AG09309 (cell line): Measurements from ENCODE around the gene RIT2.

Experiments used
- DNase-seq: peaks from one replicate; pipeline ENCODE4 v3.0.0-alpha.2; 2010; ENCODE audit warnings: low read depth
- H3K4me3 ChIP-seq: 2 replicates; pipeline ENCODE4 v1.5.1; 2011; ENCODE audit warnings: mild to moderate bottlenecking, low read depth, low read length, moderate library complexity; ENCODE audit not compliant: control insufficient read depth
- TF ChIP-seq, protein P1 (sequence below): IDR thresholded peaks from 2 replicates; pipeline ENCODE4 v1.5.1; 2011; ENCODE audit warnings: mild to moderate bottlenecking, low read depth, low read length, inconsistent platforms; ENCODE audit not compliant: insufficient read depth, control insufficient read depth; ENCODE audit errors: missing control alignments

The RIT2 gene

DNA sequence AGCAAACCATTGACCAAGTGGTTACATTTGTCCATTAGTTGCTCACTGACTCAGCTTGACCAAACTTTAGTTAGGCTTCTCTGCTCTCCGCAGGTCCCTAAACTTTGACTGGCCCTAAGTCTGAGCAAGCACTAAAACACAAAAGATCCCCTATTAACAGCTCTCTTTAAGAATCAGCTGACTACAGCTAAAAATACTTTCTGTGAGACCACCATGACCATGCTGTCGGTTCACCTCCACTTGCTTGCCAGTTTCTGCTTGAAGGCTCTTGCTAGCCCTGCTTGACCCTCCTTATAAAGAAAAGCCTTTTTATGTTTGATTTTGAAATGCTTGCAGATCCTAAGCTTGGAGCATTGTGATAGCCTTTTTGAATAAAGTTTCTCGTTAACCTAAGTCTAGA is 40.4 kb upstream of the RIT2 start:
- TF ChIP-seq, protein P1, sequence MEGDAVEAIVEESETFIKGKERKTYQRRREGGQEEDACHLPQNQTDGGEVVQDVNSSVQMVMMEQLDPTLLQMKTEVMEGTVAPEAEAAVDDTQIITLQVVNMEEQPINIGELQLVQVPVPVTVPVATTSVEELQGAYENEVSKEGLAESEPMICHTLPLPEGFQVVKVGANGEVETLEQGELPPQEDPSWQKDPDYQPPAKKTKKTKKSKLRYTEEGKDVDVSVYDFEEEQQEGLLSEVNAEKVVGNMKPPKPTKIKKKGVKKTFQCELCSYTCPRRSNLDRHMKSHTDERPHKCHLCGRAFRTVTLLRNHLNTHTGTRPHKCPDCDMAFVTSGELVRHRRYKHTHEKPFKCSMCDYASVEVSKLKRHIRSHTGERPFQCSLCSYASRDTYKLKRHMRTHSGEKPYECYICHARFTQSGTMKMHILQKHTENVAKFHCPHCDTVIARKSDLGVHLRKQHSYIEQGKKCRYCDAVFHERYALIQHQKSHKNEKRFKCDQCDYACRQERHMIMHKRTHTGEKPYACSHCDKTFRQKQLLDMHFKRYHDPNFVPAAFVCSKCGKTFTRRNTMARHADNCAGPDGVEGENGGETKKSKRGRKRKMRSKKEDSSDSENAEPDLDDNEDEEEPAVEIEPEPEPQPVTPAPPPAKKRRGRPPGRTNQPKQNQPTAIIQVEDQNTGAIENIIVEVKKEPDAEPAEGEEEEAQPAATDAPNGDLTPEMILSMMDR = no peak
- no peak for DNase-seq
- H3K4me3 ChIP-seq = no peak overlapping the region

GRCh38 chr18:43148231-43148630 is 32.7 kb upstream of the RIT2 start:
- DNase-seq = no peak
- TF ChIP-seq, protein P1 = no peak
- H3K4me3 ChIP-seq = no peak overlapping the region

DNA sequence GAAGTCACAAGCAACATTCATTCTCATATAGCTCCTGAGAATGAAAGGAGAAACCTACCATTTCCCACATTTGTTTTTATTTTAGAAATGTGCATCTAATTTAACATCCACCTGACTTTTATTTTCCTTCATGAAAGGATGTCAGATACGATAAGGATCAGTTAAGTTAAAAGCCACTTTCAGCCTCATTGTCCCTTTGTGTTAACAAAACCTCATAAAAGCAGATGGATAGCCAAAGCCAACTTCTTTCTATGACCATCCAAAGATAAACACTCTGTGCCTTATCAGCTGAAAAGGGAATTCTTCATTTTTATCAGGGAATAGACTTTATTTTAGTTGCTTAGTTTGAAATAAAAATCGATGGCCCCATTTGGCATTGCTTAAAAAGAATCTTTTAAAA is 25.7 kb upstream of the RIT2 start:
- DNase-seq = no peak
- TF ChIP-seq, protein P1 = no peak
- H3K4me3 ChIP-seq = no peak overlapping the region

- no peak for DNase-seq
- TF ChIP-seq, protein P1 = no peak
- no peak overlapping the region for H3K4me3 ChIP-seq
These were observed 23.9 kb upstream of the RIT2 start for GRCh38 chr18:43139288-43139946.

GRCh38 chr18:43134876-43135275 is 19.4 kb upstream of the RIT2 start:
- no peak for DNase-seq
- TF ChIP-seq, protein P1 = no peak
- H3K4me3 ChIP-seq = no peak overlapping the region

GRCh38 chr18:43130716-43131260 is 15.3 kb upstream of the RIT2 start:
- TF ChIP-seq, protein P1 = no peak
- H3K4me3 ChIP-seq = no peak overlapping the region
- DNase-seq = no peak

DNA sequence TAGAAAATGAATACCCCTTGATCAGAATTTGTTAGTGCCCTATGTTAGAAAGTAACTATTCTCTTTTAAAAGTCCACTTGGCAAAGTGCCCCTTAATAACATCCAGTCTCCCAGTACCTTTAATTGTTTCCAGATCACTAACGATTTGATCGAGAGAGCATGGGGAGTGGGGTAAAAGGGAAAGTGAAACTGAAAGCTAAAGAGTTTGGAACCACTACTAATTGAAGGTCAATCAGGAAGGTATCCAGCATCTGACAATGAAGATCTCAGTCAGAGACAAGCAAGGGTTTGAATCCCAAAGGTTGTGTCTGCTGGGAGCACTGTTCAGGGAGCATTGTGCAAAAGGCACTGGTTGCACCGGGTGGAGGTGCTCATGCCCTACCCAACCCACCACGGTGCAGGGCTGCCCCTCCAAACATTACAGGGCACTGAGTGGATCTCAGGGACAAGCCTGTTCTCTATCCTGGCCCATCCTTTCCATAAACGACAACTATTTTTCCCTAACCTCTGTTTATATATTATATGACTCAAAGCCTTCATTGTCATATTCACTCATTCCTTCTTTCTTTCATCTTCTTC is 14.6 kb upstream of the RIT2 start:
- DNase-seq = no peak
- TF ChIP-seq, protein P1 = no peak
- H3K4me3 ChIP-seq = peak overlapping the region; percentile 31
